Measurements from ENCODE around the gene DSCAML1. TPM values are rescaled to one million over a fixed set of nuclear protein-coding genes. Genes with fewer than 3 reads are reported as not detected.

The DSCAML1 gene
- total RNA-seq, 6 experiments from 2014 or later: not detected

DNA sequence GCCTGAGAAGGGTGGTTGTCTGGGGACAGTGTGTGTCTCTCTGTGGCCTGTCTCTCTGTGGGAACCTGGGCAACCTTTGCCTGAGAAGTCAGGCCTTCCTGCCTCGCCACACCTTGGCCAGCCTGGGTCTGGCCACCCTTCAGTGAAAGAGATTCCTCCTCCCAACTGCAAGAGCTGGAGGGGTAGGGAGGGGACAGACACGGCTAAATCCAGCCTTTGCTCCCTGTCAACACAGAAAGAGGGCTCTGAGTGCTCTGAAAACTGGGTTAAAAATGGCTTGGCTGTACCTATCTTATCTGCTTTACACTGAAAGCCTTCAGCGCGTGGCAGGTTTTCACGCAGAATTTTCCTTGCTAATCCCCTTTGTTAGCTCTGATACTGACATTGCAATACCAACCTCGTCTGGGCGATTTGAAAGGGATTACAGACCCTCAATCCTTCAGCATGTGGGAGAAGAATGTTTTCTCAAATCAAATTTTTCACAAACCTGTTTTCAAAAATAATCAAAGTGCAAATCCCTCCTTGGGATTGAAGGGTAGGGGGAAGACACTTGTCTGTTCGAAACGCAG, 163.7 kb downstream of the DSCAML1 start:
- H3K27me3 Mint-ChIP-seq (ENCODE audit: insufficient read depth): peaks cover 46% of the 10 kb centered on the region
- DNase-seq: no peak
- no peaks in the 10 kb centered on the region for H3K9me3 Mint-ChIP-seq
- TF ChIP-seq, protein P1, sequence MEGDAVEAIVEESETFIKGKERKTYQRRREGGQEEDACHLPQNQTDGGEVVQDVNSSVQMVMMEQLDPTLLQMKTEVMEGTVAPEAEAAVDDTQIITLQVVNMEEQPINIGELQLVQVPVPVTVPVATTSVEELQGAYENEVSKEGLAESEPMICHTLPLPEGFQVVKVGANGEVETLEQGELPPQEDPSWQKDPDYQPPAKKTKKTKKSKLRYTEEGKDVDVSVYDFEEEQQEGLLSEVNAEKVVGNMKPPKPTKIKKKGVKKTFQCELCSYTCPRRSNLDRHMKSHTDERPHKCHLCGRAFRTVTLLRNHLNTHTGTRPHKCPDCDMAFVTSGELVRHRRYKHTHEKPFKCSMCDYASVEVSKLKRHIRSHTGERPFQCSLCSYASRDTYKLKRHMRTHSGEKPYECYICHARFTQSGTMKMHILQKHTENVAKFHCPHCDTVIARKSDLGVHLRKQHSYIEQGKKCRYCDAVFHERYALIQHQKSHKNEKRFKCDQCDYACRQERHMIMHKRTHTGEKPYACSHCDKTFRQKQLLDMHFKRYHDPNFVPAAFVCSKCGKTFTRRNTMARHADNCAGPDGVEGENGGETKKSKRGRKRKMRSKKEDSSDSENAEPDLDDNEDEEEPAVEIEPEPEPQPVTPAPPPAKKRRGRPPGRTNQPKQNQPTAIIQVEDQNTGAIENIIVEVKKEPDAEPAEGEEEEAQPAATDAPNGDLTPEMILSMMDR (IDR thresholded peaks at IDR 0.05): no peak
- H3K4me3 Mint-ChIP-seq: no peak overlapping the region
- no peaks in the 10 kb centered on the region for H3K4me1 Mint-ChIP-seq (ENCODE audit: low read depth)
- no peaks in the 10 kb centered on the region for H3K36me3 Mint-ChIP-seq (ENCODE audit: low read depth)
- H3K27ac Mint-ChIP-seq: no peak overlapping the region

DNA sequence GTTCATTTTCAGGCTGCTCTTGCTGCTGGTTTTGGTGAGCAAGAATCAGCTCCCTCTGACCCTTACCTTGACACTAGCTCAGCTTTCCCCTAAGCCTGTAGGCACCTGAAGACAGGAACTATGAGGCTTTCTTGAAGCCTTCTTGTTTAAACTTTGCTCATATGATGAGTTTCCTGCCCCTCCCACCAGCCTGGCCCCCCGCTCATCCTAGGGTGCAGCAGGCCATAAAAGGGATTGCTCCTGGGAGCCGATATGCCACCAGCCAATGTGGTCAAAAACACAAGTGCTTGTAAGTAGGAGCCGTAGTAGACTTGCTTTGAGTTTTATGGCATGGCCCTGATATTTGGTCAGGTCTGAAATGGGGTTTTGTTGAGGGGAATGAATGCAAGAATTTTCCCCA, 164.7 kb downstream of the DSCAML1 start:
- H3K4me3 Mint-ChIP-seq: no peak overlapping the region
- no peak overlapping the region for H3K27ac Mint-ChIP-seq
- H3K27me3 Mint-ChIP-seq (ENCODE audit: insufficient read depth): peaks cover 49% of the 10 kb centered on the region
- H3K9me3 Mint-ChIP-seq: no peaks in the 10 kb centered on the region
- H3K4me1 Mint-ChIP-seq (ENCODE audit: low read depth): no peaks in the 10 kb centered on the region
- no peak for DNase-seq
- TF ChIP-seq, protein P1 (IDR thresholded peaks at IDR 0.05): no peak
- no peaks in the 10 kb centered on the region for H3K36me3 Mint-ChIP-seq (ENCODE audit: low read depth)

DNA sequence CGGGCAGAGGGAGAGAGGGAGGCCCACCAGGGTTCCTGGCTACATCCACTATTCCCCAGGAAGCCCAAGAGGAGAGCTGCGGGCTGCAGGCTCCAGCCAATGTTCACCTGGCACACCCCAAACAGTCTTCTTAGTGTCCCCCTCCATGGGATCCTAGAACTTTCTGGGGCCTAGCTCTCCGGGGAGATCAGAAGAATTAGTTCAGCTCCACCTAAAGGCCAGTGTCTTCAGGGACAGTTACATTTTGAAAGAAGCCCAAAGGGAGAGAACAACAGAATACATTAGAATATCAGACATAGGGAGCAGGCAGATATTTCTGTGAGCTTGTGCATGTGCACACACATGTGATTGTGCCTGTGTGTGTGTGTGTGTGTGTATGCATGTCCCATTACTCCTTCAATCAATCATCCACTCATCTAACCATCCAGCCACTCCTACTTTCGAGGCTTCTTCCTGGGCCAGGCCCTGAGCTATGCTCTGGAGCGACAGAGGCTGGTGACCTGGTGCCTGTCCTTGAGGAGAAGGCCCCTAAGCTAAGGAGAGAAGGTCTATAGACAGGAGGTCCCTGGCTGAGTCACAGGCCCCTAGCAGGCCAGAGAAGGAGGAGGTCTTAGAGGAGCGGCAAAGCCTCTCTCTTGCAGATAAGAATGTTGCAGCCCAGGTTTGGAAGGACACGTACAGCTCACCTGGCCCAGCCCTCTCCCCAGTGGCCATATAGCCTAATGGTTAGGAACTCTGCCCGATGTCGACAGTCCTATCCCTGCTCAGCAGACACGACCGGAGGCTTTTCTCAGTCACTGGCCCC, 165.5 kb downstream of the DSCAML1 start:
- Mint-ChIP-seq H3K27me3 (ENCODE audit: insufficient read depth) (peaks cover 50% of the 10 kb centered on the region), H3K4me1 (ENCODE audit: low read depth) (no peaks in the 10 kb centered on the region), H3K36me3 (ENCODE audit: low read depth) (no peaks in the 10 kb centered on the region), H3K9me3 (no peaks in the 10 kb centered on the region), H3K27ac (no peak overlapping the region), H3K4me3 (no peak overlapping the region)
- TF ChIP-seq, protein P1 (IDR thresholded peaks at IDR 0.05): 0 out of 2 replicates have a peak, but pooled peaks have one; percentile 16
- DNase-seq: peak; percentile 15

DNA sequence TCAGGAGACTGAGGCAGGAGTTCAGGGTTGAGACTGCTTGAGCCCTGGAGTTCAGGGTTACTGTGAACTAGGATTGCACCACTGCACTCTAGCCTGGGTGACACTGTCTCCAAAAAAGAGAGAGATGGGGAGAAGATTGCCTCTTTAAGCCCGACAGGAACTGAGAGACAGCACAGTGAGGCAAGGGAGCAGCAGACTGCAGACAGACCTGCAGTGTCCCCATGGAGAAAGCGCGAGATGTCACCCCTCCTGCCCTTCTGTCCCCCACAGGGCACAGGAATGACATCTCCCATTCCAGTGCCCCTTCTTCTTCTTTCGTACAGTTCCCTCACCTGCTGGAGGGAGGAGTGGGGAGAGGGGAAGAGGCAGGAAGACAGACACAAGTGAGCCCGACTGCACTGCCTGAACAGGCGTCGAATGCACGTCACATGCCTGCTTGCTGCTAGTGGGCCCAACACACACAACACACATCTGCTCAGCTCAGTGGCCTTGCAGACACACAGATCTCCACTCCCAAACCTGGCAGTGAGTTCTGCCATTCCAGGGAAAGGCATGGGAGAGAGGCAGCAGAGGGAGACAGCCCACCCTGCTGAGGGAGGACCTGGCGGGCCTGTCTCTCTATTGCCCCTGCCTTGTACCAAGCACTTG, 167.0 kb downstream of the DSCAML1 start:
- Mint-ChIP-seq H3K27me3 (ENCODE audit: insufficient read depth) (peaks cover 46% of the 10 kb centered on the region), H3K27ac (no peak overlapping the region), H3K9me3 (no peaks in the 10 kb centered on the region), H3K4me3 (no peak overlapping the region), H3K4me1 (ENCODE audit: low read depth) (no peaks in the 10 kb centered on the region), H3K36me3 (ENCODE audit: low read depth) (no peaks in the 10 kb centered on the region)
- no peak for DNase-seq
- TF ChIP-seq, protein P1 (IDR thresholded peaks at IDR 0.05): no peak

DNA sequence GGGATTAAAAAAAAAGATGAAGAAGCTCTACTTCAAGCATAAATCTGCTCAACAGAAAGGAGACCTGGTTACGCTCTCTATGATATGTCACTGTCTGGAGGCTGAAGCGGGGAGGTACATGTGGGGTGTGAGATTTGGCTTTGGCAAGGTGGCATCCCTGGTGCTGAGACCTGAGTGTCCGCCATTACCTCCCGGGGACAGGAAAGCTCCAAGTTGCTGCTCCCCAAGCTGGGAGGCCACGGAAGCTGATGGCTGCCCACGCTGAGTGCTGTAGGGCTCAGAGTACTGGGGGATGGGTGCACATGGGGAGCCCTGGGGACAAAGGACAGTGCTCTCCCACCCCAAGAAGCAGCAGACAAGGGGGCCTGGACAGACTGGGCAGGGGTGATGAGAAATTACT, 167.9 kb downstream of the DSCAML1 start:
- Mint-ChIP-seq H3K36me3 (ENCODE audit: low read depth) (no peaks in the 10 kb centered on the region), H3K4me1 (ENCODE audit: low read depth) (no peaks in the 10 kb centered on the region), H3K4me3 (no peak overlapping the region), H3K9me3 (no peaks in the 10 kb centered on the region), H3K27ac (no peak overlapping the region), H3K27me3 (ENCODE audit: insufficient read depth) (peaks cover 43% of the 10 kb centered on the region)
- TF ChIP-seq, protein P1 (IDR thresholded peaks at IDR 0.05): no peak
- DNase-seq: no peak
